Epithelial cell of esophagus (primary cell): ENCODE data around the gene HSP90AA1.

Experiments used
- DNase-seq: peaks from one replicate; pipeline ENCODE4 v3.0.0; 2010; ENCODE audit warnings: low read depth
- H3K4me3 ChIP-seq: 2 replicates; pipeline ENCODE4 v1.5.1; 2011; ENCODE audit warnings: mild to moderate bottlenecking, low read length, control low read depth
- CTCF ChIP-seq: IDR thresholded peaks from 2 replicates; pipeline ENCODE4 v1.5.1; 2011; ENCODE audit warnings: low read depth, mild to moderate bottlenecking, low read length, control low read depth, inconsistent platforms; ENCODE audit not compliant: insufficient read depth; ENCODE audit errors: missing control alignments

Gene HSP90AA1

GRCh38 chr14:102063808-102064429, 22.9 kb downstream of the HSP90AA1 start:
- TF ChIP-seq CTCF, result no peak
- no peak for DNase-seq

DNA sequence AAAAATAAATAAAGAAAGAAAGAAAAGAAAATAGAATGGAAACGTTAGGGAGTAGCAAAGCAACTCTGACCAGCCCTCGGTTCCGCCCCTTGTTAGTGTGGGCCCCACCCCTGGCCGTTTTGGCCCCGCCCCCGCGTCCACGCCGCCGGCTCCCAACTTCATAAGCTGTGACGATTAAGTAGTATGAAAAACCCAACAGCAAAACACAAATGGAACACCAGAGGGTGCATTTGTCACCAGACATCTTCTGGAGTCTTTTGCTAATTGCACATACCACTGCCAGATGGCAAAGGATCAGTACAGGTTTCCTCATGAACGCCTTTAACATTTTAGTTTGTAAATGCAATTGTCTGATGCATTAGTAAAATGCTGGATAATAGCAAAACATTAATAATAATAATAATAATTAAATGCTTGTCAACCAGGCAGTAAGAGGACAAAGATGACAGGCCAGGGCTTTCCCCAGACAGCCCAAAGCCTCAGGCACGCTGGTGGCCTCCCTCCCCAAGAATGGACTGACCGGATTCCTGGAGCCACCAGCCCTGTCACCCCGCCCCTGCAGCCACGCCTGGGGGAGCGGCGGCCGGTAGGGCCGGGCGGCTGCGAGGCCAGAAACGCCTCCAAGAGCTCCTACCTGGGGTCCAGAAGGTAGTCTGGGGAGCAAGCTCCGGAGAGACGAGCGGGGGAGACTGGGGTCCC, 23.6 kb downstream of the HSP90AA1 start:
- TF ChIP-seq CTCF, result peak; percentile 55
- DNase-seq, result peak; percentile 90
- no peak overlapping the region for H3K4me3 ChIP-seq

More at GRCh38 chr14:102063808-102064429, 22.9 kb downstream of the HSP90AA1 start:
- H3K4me3 ChIP-seq, result no peak overlapping the region

GRCh38 chr14:102058961-102059360, 27.9 kb downstream of the HSP90AA1 start:
- DNase-seq, result no peak
- no peak overlapping the region for H3K4me3 ChIP-seq
- TF ChIP-seq CTCF, result no peak

GRCh38 chr14:102058146-102058545, 28.7 kb downstream of the HSP90AA1 start:
- no peak for DNase-seq

GRCh38 chr14:102057480-102058114, 29.2 kb downstream of the HSP90AA1 start:
- no peak for DNase-seq
- H3K4me3 ChIP-seq, result no peak overlapping the region
- no peak for TF ChIP-seq CTCF

More at GRCh38 chr14:102058146-102058545, 28.7 kb downstream of the HSP90AA1 start:
- no peak overlapping the region for H3K4me3 ChIP-seq
- TF ChIP-seq CTCF, result no peak

GRCh38 chr14:102056694-102057442, 30.0 kb downstream of the HSP90AA1 start:
- H3K4me3 ChIP-seq, result no peak overlapping the region
- TF ChIP-seq CTCF, result no peak
- DNase-seq, result no peak
